GM12891 (cell line): Measurements from ENCODE around the gene KIAA0319L.

Experiments
- PAX5 ChIP-seq: IDR thresholded peaks from 2 replicates; pipeline ENCODE4 v1.6.1; 2011; ENCODE audit warnings: low read length, moderate library complexity, mild to moderate bottlenecking; ENCODE audit not compliant: insufficient read depth, severe bottlenecking
- POLR2A ChIP-seq: IDR thresholded peaks from 2 replicates; pipeline ENCODE4 v1.6.1; 2011; ENCODE audit warnings: low read depth, low read length, control low read depth
- POLR2AphosphoS5 ChIP-seq: IDR thresholded peaks from 2 replicates; pipeline ENCODE4 v1.6.1; 2011; ENCODE audit warnings: low read depth, low read length, control low read depth
- SPI1 ChIP-seq: IDR thresholded peaks from 2 replicates; pipeline ENCODE4 v1.6.1; 2011; ENCODE audit warnings: low read depth, low read length, control low read depth
- TAF1 ChIP-seq: IDR thresholded peaks from 2 replicates; pipeline ENCODE4 v1.6.1; 2011; ENCODE audit warnings: low read depth, low read length, control low read depth

- no peak for TF ChIP-seq POLR2AphosphoS5
- no peak for TF ChIP-seq POLR2A
- TF ChIP-seq PAX5: no peak
- no peak for TF ChIP-seq TAF1
- no peak for TF ChIP-seq SPI1
These were observed 105.0 kb downstream of the KIAA0319L start for GRCh38 chr1:35452106-35452774.
